Measurements from ENCODE around the gene PLA2G3. TPM values are rescaled to one million over a fixed set of nuclear protein-coding genes. Genes with fewer than 3 reads are reported as not detected.

The PLA2G3 gene
- total RNA-seq, 2 donors from 2014 or later = not detected

DNA sequence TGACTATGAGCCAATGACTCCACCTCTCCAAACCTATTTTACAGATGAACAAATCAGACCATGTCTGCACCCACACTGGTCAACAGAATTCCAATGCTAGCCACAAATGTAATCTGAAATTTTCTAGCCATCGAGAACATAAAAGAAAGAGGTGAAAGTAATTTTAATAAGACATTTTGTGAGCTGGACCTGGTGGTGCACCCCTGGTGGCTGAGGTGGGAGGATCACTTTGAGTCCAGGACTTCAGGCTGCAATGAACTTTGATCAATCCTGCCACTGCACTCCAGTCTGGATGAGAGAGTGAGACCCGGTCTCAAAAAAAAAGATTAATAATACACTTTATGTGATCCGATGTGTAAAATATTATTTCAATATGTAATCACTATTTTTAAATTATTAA lies 10.3 kb upstream of the PLA2G3 start:
- no peak for DNase-seq (ENCODE audit: low spot score)
- intact Hi-C loops (cut with DNase I) = no loop called here

DNA sequence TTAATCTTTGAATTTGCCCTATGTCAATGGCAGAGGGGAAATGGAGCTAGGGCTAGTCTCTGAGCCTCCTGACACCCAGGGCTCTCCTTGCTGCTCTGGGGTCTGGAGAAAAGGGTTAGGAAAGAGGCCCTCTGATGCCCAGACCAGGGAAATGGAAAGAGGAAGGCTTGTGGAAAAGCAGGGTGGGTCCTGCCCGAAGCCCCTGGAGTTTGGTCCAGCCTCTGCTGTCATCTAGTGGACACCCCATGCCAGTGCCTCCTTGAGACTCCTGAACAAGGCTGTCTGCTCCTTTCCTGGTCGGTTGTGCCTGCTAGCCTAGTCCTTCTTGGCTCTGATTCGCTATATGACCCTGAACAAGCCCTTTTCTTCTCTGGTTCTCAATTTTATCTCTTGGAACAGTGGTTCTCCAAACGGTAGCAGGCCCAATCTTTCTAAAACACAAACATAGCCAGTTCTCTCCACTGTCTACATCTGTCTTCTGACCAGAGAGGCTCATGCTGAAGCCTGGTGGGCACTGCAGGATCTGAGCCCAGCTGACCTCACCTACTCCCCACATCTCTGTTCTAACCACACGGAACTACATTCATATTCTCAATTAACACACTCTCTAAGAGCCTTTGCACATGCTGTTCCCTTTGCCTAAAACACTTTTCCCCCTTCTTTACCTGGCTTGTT lies 8.8 kb upstream of the PLA2G3 start:
- intact Hi-C loops (cut with DNase I) = loop anchor here in 1 of 2 donors (5.0 to 10.0 kb wide), 2 partner anchors 37 to 374 kb away; no protein-coding TSS in a partner anchor

DNA sequence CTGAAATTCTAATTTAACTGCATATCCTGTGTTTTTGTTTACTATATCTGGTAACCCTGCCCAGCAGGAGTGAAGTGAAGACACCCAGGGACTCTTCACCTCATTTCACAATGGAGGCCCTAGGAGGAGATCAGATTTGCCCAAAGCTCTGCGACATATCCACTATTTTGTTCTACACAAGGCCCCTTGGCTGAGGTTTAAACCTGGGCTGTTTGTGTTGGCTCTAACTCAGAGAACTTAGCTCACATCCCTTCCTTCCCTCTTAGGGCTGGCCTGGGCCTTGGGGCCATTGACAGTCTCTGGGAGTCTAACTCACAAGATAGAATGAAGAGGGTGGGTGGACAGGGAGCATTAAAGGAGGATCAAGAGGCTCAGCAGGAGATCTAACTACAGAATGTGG lies 8.2 kb upstream of the PLA2G3 start:
- peak; percentile 58 for DNase-seq (ENCODE audit: low spot score)
- intact Hi-C loops (cut with DNase I) = loop anchor here in 1 of 2 donors (5.0 to 10.0 kb wide), 2 partner anchors 36 to 374 kb away; no protein-coding TSS in a partner anchor

More for the DNA sequence above, 8.8 kb upstream of the PLA2G3 start:
- DNase-seq (ENCODE audit: low spot score) = peak; percentile 69

DNA sequence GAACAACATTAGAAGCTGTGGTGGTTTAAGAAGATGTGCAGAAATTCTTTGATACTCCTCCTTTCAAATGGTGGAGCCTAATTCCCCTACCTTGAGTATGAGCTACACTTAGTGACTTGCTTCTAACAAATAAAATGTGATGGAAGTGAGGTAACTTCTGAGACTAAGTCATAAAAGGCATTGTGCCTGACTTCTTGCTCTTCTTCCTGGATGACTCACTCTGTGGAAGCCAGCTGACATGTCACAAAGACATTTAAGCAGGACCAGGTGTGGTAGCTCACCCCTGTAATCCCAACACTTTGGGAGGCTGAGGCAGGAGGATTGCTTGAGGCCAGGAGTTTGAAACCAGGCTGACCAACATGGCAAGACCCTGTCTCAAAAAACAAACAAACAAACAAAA lies 3.9 kb upstream of the PLA2G3 start:
- intact Hi-C loops (cut with DNase I) = loop anchor here (1.0 to 10.0 kb wide), 2 partner anchors 9 to 369 kb away; no protein-coding TSS in a partner anchor
- no peak for DNase-seq (ENCODE audit: low spot score)

DNA sequence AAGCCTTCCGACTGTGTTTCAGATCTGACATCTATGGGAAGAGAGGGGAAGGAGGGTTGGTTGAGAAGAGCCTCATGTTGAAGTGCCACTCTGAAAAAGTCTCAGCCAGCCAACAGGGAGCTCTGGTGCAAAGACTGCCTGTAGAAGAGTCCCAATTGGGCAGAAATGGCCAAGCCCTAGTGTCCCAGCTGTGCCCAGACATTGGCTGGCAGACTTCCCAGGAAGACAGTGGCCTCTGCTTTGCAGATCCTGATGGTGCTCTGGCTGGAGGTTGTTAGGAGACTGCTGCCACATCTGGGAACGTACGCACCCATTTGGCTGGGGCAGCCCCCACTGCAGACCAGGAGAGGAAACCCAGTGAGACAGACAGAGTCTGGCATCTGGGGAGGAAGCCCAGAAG lies 3.2 kb upstream of the PLA2G3 start:
- peak; percentile 69 for DNase-seq (ENCODE audit: low spot score)
- intact Hi-C loops (cut with DNase I) = loop anchor here in 1 of 2 donors (10.0 kb wide), 1 partner anchor 369 kb away; no protein-coding TSS in a partner anchor

DNA sequence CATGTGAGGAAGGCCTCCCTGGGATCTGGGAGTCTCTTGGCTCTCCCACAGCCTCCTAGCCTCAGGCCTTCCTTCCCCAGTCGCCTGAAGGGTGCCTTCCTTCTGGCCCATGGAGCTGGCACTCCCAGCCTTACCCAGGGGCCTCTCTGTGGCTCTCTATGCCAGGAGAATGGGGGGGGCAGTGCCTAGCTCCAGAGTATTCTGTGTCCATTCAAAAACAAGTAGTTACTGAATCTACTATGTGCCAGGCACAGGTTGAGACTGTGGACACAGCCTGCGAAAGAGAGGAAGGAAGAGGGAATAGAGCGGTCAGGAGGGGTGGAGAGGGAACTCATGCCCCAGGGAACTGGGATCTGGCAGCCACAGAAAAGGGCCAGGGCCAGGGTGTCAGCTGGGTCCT lies 2.7 kb upstream of the PLA2G3 start:
- intact Hi-C loops (cut with DNase I) = loop anchor here in 1 of 2 donors (10.0 kb wide), 1 partner anchor 368 kb away; no protein-coding TSS in a partner anchor
- DNase-seq (ENCODE audit: low spot score) = peak; percentile 53

DNA sequence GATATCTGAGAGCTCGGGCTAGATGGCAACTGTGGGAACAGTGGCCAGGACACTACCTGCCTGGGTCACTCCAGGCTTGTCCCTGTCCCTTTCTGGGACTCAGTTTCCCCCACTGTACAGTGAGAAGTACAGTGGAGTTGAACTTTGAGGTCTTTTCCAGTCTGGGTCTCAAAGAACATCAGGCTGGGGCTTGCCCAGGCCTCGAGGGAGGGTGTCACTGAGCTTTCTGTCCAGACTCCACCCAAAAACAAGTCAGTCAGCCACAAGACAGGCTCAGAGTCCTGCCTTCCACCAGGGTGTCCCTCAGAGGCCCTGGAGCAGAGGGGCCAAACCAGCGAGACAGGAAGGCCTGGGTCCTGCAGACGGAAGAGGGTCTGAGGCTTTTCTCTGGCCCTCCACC lies 2.0 kb upstream of the PLA2G3 start:
- intact Hi-C loops (cut with DNase I) = loop anchor here in 1 of 2 donors (10.0 kb wide), 1 partner anchor 367 kb away; no protein-coding TSS in a partner anchor
- DNase-seq (ENCODE audit: low spot score) = peak; percentile 42

DNA sequence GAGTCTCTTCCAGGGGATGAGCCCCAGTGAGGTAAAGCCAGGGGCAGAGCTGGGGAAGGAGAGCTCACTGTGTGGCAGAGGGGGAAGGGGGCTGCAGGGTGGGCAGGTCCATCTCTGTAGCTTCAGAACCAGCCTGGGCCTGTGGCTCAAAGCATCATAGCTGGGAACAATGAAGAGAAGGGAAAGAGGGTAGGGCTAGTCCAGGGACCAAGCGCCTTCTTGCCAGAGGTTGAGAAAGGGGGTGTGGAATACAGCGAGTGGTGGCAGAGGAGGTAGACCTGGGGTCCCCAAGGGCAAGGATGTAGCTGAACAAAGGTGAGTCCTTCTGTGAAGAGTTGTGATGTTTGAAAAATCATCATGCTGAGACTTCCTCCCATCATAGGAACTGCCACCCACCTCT lies 1.2 kb upstream of the PLA2G3 start:
- intact Hi-C loops (cut with DNase I) = loop anchor here in 1 of 2 donors (10.0 kb wide), 1 partner anchor 367 kb away; no protein-coding TSS in a partner anchor
- DNase-seq (ENCODE audit: low spot score) = peak; percentile 24

DNA sequence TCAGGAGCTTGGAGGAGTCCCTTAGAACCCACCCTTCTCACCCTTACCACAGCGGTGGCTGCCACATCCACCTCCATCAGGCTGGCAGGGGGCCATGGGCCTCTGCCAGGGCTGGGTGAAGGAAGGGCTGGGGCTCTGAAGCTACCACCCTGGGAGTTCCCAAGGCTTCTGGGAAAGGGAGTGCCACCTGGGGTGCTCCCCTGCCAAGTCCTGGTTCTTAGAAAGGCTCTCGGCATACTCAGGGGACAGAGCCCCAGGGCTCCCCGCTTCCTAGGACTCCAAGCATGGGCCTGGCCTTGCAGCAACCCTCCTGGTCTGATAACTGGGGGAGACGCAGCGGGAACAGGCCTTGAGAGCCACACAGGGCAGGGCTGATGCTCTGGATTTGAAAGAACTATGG lies 438 bp upstream of the PLA2G3 start:
- DNase-seq (ENCODE audit: low spot score) = no peak
- intact Hi-C loops (cut with DNase I) = loop anchor here in 1 of 2 donors (10.0 kb wide), 1 partner anchor 366 kb away; no protein-coding TSS in a partner anchor

DNA sequence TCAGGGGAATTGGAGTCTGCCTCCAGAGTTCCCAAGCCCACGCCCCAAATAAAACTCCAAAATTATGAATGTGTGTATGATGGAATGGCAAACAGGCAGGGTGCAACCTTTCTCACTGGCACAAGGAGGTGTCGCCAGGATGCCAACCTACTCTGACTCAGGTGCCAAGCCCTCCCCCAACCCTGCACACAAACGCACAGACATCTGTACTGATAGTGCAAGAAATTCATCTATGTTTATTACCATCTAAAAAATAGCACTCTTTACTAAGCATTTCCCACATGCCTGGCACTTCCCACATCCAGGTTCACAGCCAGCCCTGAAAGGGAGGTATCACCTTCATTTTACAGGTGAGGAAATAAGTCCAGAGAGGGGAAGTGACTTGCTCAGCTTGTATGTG lies 1.2 kb downstream of the PLA2G3 start:
- peak; percentile 15 for DNase-seq (ENCODE audit: low spot score)

DNA sequence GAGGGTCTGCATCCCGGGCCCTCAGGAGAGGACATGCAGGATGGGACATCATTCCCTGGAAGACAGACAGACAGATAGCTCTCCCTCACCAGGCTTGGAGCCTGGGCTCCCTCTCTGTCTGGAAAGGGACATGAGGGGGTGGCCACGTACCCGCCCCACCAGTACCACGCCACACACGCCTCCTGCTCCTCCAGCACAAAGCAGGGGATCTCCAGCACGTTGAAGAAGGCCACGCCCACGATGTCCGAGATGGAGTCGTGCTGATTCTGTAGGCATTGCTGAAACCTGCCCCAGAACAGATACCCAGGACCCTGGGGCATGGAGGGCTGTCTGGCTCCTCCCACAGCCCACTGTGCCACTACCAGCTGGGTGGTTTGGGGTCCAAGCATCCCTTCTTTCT lies 2.2 kb downstream of the PLA2G3 start:
- intact Hi-C loops (cut with DNase I) = no loop called here
- DNase-seq (ENCODE audit: low spot score) = peak; percentile 71

More for the DNA sequence above, 1.2 kb downstream of the PLA2G3 start:
- intact Hi-C loops (cut with DNase I) = no loop called here

DNA sequence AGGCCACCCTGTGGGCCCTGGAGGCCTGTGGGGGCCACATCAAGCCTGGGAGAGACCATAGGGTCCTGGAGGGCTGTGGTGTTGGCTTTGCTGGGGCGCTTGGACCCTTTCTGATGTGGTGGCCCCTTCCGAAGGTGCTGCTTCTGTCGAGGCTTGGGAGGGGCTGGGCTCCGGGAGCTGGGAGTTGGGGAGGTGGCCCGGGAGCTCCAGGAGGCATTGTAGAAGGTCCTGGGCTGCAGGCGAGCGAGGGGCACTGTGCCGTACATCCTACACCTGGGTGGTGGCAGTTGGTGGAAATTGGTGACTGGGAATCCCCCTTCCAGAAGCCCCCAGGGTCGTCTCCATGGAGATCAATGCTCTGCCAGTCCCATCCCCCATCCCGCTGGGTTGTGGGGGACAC lies 2.6 kb downstream of the PLA2G3 start:
- intact Hi-C loops (cut with DNase I) = no loop called here
- peak; percentile 37 for DNase-seq (ENCODE audit: low spot score)

DNA sequence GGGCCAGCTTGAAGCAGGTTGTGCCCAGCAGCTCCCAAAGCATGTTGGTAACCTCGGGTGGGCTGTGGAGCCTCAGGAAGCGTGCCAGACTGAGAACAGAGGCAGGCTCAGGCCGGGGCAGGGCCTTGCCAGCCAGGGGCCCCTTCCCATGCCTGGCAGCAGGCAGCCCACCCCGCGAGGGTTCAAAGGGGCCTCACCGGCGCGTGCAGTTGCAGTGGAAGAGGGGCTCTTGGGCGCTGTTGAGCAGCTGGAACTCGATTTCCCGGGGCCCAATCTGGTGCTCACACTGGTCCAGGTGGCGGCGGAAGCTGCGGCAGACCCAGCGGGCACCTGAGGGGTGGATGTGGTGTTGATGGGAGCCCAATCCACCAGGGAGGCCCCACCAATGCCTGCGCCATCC lies 3.6 kb downstream of the PLA2G3 start:
- intact Hi-C loops (cut with DNase I) = no loop called here
- DNase-seq (ENCODE audit: low spot score) = peak; percentile 53

DNA sequence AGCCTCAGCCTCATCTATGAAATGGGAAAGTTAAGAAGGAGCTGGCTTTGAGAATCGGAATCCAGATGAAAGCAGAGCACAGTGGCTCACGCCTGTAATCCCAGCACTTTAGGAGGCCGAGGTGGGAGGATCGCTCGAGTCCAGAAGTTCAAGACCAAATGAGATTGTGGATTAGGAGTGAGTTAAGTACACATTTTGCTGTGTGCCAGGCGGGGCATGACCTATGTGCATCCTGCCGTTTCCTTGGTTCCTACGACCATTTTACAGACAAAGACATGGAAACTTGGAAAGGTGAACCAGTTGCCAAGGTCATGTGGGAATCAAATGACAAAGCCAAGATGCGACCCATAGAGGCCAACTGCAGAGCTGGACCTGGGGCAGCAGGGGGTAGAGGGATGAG lies 4.2 kb downstream of the PLA2G3 start:
- peak; percentile 4 for DNase-seq (ENCODE audit: low spot score)
- intact Hi-C loops (cut with DNase I) = no loop called here

DNA sequence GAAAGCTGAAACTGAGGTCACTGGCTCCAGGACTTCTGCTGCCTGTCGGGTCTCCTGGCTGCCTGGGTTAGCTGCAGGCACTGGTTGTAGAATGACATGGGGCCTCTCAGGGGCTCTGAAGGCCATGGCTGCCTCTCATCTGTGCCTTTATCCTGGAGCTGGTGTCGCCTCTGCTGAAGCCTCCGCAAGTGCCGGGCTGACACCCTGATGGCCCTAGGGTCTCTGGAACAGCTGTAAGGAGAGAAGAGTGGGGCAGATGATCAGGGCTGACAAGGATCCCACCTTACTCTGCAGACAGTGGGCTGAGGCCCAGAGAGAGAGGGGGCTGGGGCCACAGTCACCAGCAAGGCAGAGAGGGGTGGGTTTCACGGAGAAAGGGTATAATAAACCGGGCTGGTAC lies 4.6 kb downstream of the PLA2G3 start:
- DNase-seq (ENCODE audit: low spot score) = peak; percentile 43
- intact Hi-C loops (cut with DNase I) = no loop called here

DNA sequence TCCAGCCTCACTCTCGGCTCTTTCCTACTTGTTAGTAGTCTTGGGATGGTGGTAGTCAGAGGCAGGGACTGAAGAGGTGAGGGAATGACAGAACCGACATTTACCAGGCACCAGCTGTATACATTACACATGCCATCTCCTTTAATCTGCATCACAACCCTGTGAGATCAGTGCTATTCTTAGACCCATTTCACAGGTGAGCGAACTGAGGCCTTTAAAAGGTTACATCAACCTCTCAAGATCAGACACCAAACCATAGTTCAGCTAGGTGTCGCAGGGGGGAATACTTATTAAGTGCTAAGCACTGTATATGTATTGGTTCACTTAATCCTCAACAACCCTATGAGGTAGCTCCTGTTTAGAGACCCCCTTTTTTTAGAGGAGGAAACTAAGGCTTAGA lies 5.6 kb downstream of the PLA2G3 start:
- no peak for DNase-seq (ENCODE audit: low spot score)
- intact Hi-C loops (cut with DNase I) = no loop called here

DNA sequence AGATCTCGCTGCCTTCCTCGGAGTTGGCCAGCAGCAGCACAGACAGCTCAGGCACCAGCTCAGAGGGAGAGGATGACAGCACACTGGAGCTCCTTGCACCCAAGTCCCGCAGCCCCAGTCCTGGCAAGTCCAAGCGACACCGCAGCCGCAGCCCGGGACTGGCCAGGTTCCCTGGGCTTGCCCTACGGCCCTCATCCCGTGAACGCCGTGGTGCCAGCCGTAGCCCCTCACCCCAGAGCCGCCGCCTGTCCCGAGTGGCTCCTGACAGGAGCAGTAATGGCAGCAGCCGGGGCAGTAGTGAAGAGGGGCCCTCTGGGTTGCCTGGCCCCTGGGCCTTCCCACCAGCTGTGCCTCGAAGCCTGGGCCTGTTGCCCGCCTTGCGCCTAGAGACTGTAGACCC lies 6.4 kb downstream of the PLA2G3 start:
- intact Hi-C loops (cut with DNase I) = no loop called here
- peak; percentile 72 for DNase-seq (ENCODE audit: low spot score)

DNA sequence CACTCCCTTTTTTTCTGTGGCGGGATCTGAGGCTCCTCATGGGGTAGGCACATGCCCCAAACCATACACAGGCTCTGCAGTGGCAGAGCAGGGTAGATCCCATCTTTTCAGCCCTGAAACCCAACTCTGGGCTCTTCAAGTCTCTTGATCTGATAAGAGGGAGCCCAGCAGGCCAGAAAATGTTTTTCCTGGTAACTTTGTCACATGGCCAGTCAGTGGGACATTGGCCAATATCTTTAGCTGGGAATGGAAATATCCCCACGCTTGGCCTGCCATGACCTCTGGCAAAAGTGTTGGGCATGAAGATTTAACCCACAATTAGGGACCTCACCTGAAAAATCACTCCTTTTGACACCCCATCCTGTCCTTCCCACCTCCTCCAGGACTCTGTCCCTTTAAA lies 9.4 kb downstream of the PLA2G3 start:
- intact Hi-C loops (cut with DNase I) = no loop called here
- no peak for DNase-seq (ENCODE audit: low spot score)

DNA sequence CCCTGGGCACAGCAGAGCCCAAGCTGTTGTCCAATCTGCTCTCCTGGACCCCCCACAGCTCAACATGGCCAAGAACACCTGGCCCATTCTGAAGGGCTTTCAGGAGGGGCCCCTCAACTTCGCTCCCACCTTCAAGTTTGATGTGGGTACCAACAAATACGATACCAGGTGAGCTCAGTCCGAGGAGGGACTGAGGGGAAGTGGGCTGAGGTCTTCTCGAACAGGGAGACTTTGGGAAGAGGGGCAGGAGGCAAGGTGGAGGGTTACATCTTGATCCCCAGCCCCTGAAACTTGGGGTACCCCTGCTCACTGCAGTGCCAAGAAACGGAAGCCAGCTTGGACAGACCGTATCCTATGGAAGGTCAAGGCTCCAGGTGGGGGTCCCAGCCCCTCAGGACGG lies 12.2 kb downstream of the PLA2G3 start:
- no peak for DNase-seq (ENCODE audit: low spot score)
- intact Hi-C loops (cut with DNase I) = loop anchor here in 1 of 2 donors (10.0 kb wide), 1 partner anchor 363 kb away; no protein-coding TSS in a partner anchor

DNA sequence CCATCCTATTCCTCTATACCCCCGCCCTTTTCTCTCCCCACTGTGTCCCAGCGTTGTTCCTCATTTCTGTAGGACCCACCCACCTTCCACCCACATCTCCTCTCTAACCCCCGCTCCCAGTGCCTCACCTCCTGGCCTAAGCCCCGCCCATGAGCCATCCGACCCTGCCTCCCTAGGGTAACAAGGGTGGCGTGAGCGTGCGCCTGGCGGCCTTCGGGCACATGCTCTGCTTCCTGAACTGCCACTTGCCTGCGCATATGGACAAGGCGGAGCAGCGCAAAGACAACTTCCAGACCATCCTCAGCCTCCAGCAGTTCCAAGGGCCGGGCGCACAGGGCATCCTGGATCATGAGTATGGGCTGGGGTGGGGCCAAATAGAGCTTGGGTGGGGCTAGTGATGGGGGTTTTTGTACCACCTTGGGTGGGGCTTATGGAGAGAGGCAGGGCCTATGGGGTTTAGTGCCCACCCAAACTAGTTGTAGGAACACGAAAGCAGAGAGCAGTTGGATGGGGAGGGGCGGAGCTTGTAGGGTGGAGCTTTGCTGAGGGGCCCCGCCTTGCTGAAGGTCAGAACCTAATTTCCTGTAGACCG lies 13.0 kb downstream of the PLA2G3 start:
- intact Hi-C loops (cut with DNase I) = loop anchor here in 1 of 2 donors (10.0 kb wide), 1 partner anchor 362 kb away; no protein-coding TSS in a partner anchor
- no peak for DNase-seq (ENCODE audit: low spot score)

DNA sequence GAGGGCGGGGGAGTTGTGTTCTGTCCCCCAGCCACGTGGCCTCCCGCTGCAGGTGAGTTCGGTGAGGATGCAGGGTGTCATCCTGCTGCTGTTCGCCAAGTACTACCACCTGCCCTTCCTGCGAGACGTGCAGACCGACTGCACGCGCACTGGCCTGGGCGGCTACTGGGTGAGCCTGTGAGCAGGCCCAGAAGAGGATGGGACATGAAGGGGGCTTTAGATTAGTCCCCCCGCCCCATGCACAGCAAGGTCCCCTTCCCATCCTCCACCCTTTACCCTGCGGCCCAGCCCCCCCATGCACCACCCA lies 13.5 kb downstream of the PLA2G3 start:
- intact Hi-C loops (cut with DNase I) = loop anchor here in 1 of 2 donors (10.0 kb wide), 1 partner anchor 362 kb away; no protein-coding TSS in a partner anchor
- no peak for DNase-seq (ENCODE audit: low spot score)

Data from posterior vena cava (tissue), 2 donors.